SK-N-SH (cell line): ENCODE data around the gene VIPR2. TPM values are rescaled to one million over a fixed set of nuclear protein-coding genes. Genes with fewer than 3 reads are reported as not detected.

Experiments
- CTCF ChIA-PET: fragments of 300-600, 350-600 bp; formaldehyde crosslinking; extraction: SDS; loops from one replicate; lab custom pipeline; 2021; lab: Yijun Ruan, JAX
- POLR2A ChIA-PET: fragments of 350-600 bp; sonication (Branson Sonifier 250); formaldehyde crosslinking; extraction: SDS; loops from one replicate; lab custom pipeline; 2020; ENCODE audit warnings: antibody characterized with exemption, inconsistent platforms; lab: Yijun Ruan, JAX
- DNase-seq: peaks from one replicate; pipeline ENCODE4 v3.0.0; 2012
- H2AFZ ChIP-seq: fragments of 200-600 bp; sonication (generic); 2 replicates; pipeline ENCODE4 v1.8.1; 2016; ENCODE audit warnings: antibody characterized with exemption, mild to moderate bottlenecking, low read depth
- H3F3A ChIP-seq: fragments of 200-600 bp; sonication (generic); replicated peaks from 2 replicates; pipeline ENCODE3; 2016; ENCODE audit warnings: antibody characterized with exemption, mild to moderate bottlenecking; ENCODE audit not compliant: insufficient read depth
- H3K27ac ChIP-seq, 2 experiments: fragments of 200-500 bp in 1 of 2; fragments of 200-600 bp in 1 of 2; sonication (Bioruptor generic) in 1 of 2; sonication (generic), shearing (Covaris generic) in 1 of 2; 2 replicates each; pipeline versions ENCODE4 v1.5.1 to v1.6.1; 2014 to 2016; ENCODE audit warnings: low read depth in 2 of 2, inconsistent platforms in 1 of 2, low read length in 1 of 2, mild to moderate bottlenecking in 1 of 2, mixed read lengths in 1 of 2
- H3K27me3 ChIP-seq: fragments of 200-600 bp; sonication (generic), shearing (Covaris generic); 2 replicates; pipeline ENCODE4 v1.6.1; 2016; ENCODE audit warnings: mixed run types; ENCODE audit not compliant: insufficient read depth
- H3K36me3 ChIP-seq, 2 experiments: fragments of 200-500 bp in 1 of 2; fragments of 200-600 bp in 1 of 2; sonication (Bioruptor generic) in 1 of 2; sonication (generic) in 1 of 2; replicated peaks in 1 of 2; 2 replicates each; pipeline versions ENCODE3 to v1.5.1; 2014 to 2016; ENCODE audit warnings: low read length in 1 of 2, mild to moderate bottlenecking in 1 of 2; ENCODE audit not compliant: insufficient read depth in 2 of 2, control insufficient read depth in 1 of 2
- H3K4me1 ChIP-seq, 2 experiments: fragments of 200-500 bp in 1 of 2; fragments of 200-600 bp in 1 of 2; sonication (Bioruptor generic) in 1 of 2; sonication (generic), shearing (Covaris generic) in 1 of 2; 2 replicates each; pipeline versions ENCODE4 v1.5.1 to v1.6.1; 2014 to 2016; ENCODE audit warnings: low read depth in 1 of 2, low read length in 1 of 2, mixed run types in 1 of 2; ENCODE audit not compliant: insufficient read depth in 2 of 2, control insufficient read depth in 1 of 2
- H3K4me2 ChIP-seq: fragments of 200-600 bp; sonication (generic), shearing (Covaris generic); 2 replicates; pipeline ENCODE4 v1.6.1; 2017; ENCODE audit warnings: mixed run types
- H3K4me3 ChIP-seq, 2 experiments: fragments of 200-500 bp in 1 of 2; fragments of 200-600 bp in 1 of 2; sonication (Bioruptor generic) in 1 of 2; sonication (generic), shearing (Covaris generic) in 1 of 2; 2 replicates each; pipeline versions ENCODE4 v1.5.1 to v1.8.1; 2014 to 2016; ENCODE audit warnings: low read depth in 2 of 2, inconsistent platforms in 1 of 2, low read length in 1 of 2, mild to moderate bottlenecking in 1 of 2, mixed read lengths in 1 of 2, moderate library complexity in 1 of 2
- H3K79me2 ChIP-seq: fragments of 200-600 bp; sonication (generic); 2 replicates; pipeline ENCODE4 v1.8.1; 2017; ENCODE audit warnings: mild to moderate bottlenecking; ENCODE audit not compliant: insufficient read depth
- H3K9ac ChIP-seq: fragments of 200-600 bp; sonication (generic); 2 replicates; pipeline ENCODE4 v1.6.1; 2017; ENCODE audit warnings: mixed run types
- H3K9me2 ChIP-seq: fragments of 200-600 bp; sonication (generic); 2 replicates; pipeline ENCODE4 v1.6.1; 2017; ENCODE audit warnings: mixed run types
- H3K9me3 ChIP-seq: fragments of 200-600 bp; sonication (generic); 2 replicates; pipeline ENCODE4 v1.6.1; 2017; ENCODE audit warnings: mixed run types, mild to moderate bottlenecking, moderate library complexity
- H4K20me1 ChIP-seq: fragments of 200-600 bp; sonication (generic); 2 replicates; pipeline ENCODE4 v1.6.1; 2017; ENCODE audit warnings: mild to moderate bottlenecking, mixed run types; ENCODE audit not compliant: insufficient read depth
- CTCF ChIP-seq: fragments of 200-600 bp; sonication (generic); IDR thresholded peaks from 2 replicates; pipeline ENCODE4 v1.6.1; 2017; ENCODE audit warnings: antibody characterized with exemption, mild to moderate bottlenecking, moderate library complexity
- EP300 ChIP-seq, 2 experiments: IDR thresholded peaks; 2 replicates each; pipeline versions ENCODE4 v1.4.0 to v1.6.1; 2012; ENCODE audit warnings: borderline replicate concordance in 1 of 2, low read depth in 1 of 2, low read length in 1 of 2
- FOXM1 ChIP-seq: IDR thresholded peaks from 2 replicates; pipeline ENCODE4 v1.4.0; 2012; ENCODE audit warnings: low read depth, mild to moderate bottlenecking
- GATA2 ChIP-seq: sonication (generic); formaldehyde crosslinking; IDR thresholded peaks from 2 replicates; pipeline ENCODE4 v1.5.0; 2020; ENCODE audit warnings: mild to moderate bottlenecking, missing genetic modification reagents
- POLR2AphosphoS5 ChIP-seq: IDR thresholded peaks from 2 replicates; pipeline ENCODE4 v1.6.1; 2012; ENCODE audit warnings: low read depth, low read length
- RCOR1 ChIP-seq: fragments of 150-350 bp; IDR thresholded peaks from 2 replicates; pipeline ENCODE4 v1.6.1; 2017; ENCODE audit warnings: antibody characterized with exemption, low read length
- REST ChIP-seq: IDR thresholded peaks from 2 replicates; pipeline ENCODE4 v1.6.1; 2012; ENCODE audit warnings: mild to moderate bottlenecking, low read depth, low read length, moderate library complexity
- RXRA ChIP-seq: IDR thresholded peaks from 2 replicates; pipeline ENCODE4 v1.4.0; 2012; ENCODE audit warnings: low read depth, mild to moderate bottlenecking, borderline replicate concordance
- SMC3 ChIP-seq: IDR thresholded peaks from 2 replicates; pipeline ENCODE4 v1.6.1; 2012; ENCODE audit warnings: low read depth, low read length, improper control_type of control experiment
- TAF1 ChIP-seq: IDR thresholded peaks from 2 replicates; pipeline ENCODE4 v1.6.1; 2012; ENCODE audit warnings: low read depth, mild to moderate bottlenecking, low read length, moderate library complexity, borderline replicate concordance
- WGBS: methylation state at CpG from one replicate; pipeline ENCODE4 v1.1.6; 2017; ENCODE audit warnings: low lambda C conversion rate; 5-methylcytosine and 5-hydroxymethylcytosine counted together
- polyA plus RNA-seq, 3 experiments: library from polyadenylated mRNA; depleted of rRNA; stranded (reverse); fragments of >200 nt; gene quantifications; 2 replicates each; pipeline ENCODE4 v1.2.3, GENCODE V29; 2012
- TF ChIP-seq, protein P1 (sequence below): IDR thresholded peaks from 2 replicates; pipeline ENCODE4 v1.4.0; 2012; ENCODE audit warnings: low read depth, borderline replicate concordance

VIPR2 gene
- polyA plus RNA-seq, 1 of the 3 experiments (the other 2 are of a cell fraction): not detected

GRCh38 chr7:159112136-159113011 is 32.3 kb downstream of the VIPR2 start:
- no peak overlapping the region for H3K9ac ChIP-seq
- H3K4me2 ChIP-seq: no peak overlapping the region
- H3K9me3 ChIP-seq: peaks cover 12% of the 10 kb centered on the region; the same call in 1 of the 2 replicates
- no peak for TF ChIP-seq GATA2 (CRISPR knock-in tag)
- TF ChIP-seq EP300 (IDR thresholded peaks at IDR 0.05; ENCODE audit: borderline replicate concordance in 1 of 2, low read depth in 1 of 2, low read length in 1 of 2): no peak
- no peak for TF ChIP-seq REST
- TF ChIP-seq POLR2AphosphoS5: no peak
- no peak for TF ChIP-seq FOXM1
- TF ChIP-seq RXRA: no peak
- no peak for TF ChIP-seq SMC3
- TF ChIP-seq, protein P1, sequence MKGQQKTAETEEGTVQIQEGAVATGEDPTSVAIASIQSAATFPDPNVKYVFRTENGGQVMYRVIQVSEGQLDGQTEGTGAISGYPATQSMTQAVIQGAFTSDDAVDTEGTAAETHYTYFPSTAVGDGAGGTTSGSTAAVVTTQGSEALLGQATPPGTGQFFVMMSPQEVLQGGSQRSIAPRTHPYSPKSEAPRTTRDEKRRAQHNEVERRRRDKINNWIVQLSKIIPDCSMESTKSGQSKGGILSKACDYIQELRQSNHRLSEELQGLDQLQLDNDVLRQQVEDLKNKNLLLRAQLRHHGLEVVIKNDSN: no peak
- TF ChIP-seq TAF1: no peak
- no peak for TF ChIP-seq RCOR1
- H3K9me2 ChIP-seq: no peaks in the 10 kb centered on the region
- H3K27me3 ChIP-seq: no peaks in the 10 kb centered on the region
- no peak overlapping the region for H3K4me3 ChIP-seq
- H3K27ac ChIP-seq: no peak overlapping the region
- ChIA-PET CTCF (interaction anchor here (0.6 to 1.0 kb wide), 2 partner anchors 8 to 45 kb away, joined by 3 read pairs; no protein-coding TSS in a partner anchor), POLR2A (no interaction called here)
- DNase-seq: no peak
- no peaks in the 10 kb centered on the region for H3F3A ChIP-seq
- H4K20me1 ChIP-seq: no peaks in the 10 kb centered on the region
- WGBS: 76% methylated on average over 40 of the region's 48 CpGs
- peaks cover 0 to 35% of the 10 kb centered on the region in 2 experiments; a peak in 2 of 4 replicates for H3K4me1 ChIP-seq
- H3K79me2 ChIP-seq: no peaks in the 10 kb centered on the region
- no peak overlapping the region for H2AFZ ChIP-seq
- no peaks in the 10 kb centered on the region for H3K36me3 ChIP-seq

- Histone ChIP-seq H3K4me2 (no peak overlapping the region), H3K4me1 (peaks cover 0 to 56% of the 10 kb centered on the region in 2 experiments; a peak in 2 of 4 replicates), H3K27ac (peak overlapping the region in 1 of 2 experiments; percentile 85; a peak in 1 of 4 replicates), H3F3A (no peaks in the 10 kb centered on the region), H4K20me1 (no peaks in the 10 kb centered on the region), H3K27me3 (no peaks in the 10 kb centered on the region), H2AFZ (no peak overlapping the region), H3K36me3 (no peaks in the 10 kb centered on the region), H3K4me3 (no peak overlapping the region), H3K9ac (no peak overlapping the region), H3K79me2 (no peaks in the 10 kb centered on the region), H3K9me3 (peaks cover 12% of the 10 kb centered on the region; the same call in 1 of the 2 replicates), H3K9me2 (no peaks in the 10 kb centered on the region)
- POLR2A ChIA-PET: no interaction called here
- 49% methylated on average over 10 of the region's 10 CpGs for WGBS
- no peak for TF ChIP-seq FOXM1
- TF ChIP-seq POLR2AphosphoS5: no peak
- no peak for TF ChIP-seq TAF1
- no peak for TF ChIP-seq CTCF
- no peak for DNase-seq
- CTCF ChIA-PET: interaction anchor here (0.9 to 1.5 kb wide), 4 partner anchors 30 to 164 kb away, joined by 3 to 4 read pairs (median 3); no protein-coding TSS in a partner anchor
Measured at GRCh38 chr7:159109653-159110035, 35.0 kb downstream of the VIPR2 start.
